Measurements from ENCODE around the gene ITGA8.
A peak's percentile ranks its signal among the peaks of the same experiment; 100 is the strongest.
"Not testable (repeated sequence)": the region's sequence is repeated elsewhere in the genome, so short reads cannot be mapped to it uniquely, and the experiment has no call there.

Gene ITGA8

DNA sequence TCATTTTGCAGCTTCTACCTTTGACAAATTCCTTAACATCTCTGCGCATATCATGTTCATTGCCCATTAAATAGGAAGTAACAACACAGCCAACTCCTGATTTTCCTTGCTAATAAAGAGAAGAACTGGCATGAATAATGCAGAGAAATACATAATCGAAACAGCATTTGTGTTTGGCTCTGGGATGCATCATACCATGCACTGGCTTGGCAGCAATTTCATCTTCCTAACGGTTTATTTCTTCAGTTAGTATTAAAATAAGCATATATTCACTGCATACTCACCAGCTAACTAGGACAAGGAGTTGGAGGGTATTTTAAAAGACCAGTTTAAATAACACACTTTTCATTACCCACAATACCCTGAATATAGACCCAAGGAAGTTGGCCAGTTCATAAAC, 132.5 kb downstream of the ITGA8 start:
- TF ChIP-seq, protein P1, sequence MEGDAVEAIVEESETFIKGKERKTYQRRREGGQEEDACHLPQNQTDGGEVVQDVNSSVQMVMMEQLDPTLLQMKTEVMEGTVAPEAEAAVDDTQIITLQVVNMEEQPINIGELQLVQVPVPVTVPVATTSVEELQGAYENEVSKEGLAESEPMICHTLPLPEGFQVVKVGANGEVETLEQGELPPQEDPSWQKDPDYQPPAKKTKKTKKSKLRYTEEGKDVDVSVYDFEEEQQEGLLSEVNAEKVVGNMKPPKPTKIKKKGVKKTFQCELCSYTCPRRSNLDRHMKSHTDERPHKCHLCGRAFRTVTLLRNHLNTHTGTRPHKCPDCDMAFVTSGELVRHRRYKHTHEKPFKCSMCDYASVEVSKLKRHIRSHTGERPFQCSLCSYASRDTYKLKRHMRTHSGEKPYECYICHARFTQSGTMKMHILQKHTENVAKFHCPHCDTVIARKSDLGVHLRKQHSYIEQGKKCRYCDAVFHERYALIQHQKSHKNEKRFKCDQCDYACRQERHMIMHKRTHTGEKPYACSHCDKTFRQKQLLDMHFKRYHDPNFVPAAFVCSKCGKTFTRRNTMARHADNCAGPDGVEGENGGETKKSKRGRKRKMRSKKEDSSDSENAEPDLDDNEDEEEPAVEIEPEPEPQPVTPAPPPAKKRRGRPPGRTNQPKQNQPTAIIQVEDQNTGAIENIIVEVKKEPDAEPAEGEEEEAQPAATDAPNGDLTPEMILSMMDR (IDR thresholded peaks at IDR 0.05; ENCODE audit: insufficient read depth, low read length, poor library complexity, severe bottlenecking) = no peak
- Histone ChIP-seq H3K36me3 (ENCODE audit: control insufficient read depth, insufficient read depth, low read length) (no peaks in the 10 kb centered on the region), H3K4me3 (replicated peaks; ENCODE audit: low read depth, low read length) (no peak overlapping the region), H3K27me3 (replicated peaks; ENCODE audit: control insufficient read depth, insufficient read depth, low read length) (no peaks in the 10 kb centered on the region)
- no peak for DNase-seq (ENCODE audit: extremely low read depth, insufficient read length)

DNA sequence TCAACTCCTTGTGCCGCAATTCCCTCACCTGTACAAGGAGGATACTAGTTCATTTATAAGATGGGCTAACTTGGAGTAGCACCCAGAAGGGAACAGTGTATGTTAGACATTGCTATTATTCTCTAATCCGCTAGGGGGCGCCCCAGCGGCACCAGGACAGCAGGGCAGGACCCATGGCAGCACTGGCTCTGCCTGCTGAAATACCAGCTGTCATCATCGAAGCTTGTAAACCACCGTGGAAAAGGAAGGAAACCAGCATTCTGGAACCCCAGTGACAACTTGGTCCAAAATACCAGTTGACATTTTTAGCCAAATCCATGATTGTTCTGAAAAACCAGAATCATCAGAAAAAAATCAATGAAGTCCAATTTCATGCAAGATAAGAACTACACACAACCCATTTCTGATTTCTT, 134.4 kb downstream of the ITGA8 start:
- Histone ChIP-seq H3K27me3 (replicated peaks; ENCODE audit: control insufficient read depth, insufficient read depth, low read length) (no peaks in the 10 kb centered on the region), H3K36me3 (ENCODE audit: control insufficient read depth, insufficient read depth, low read length) (no peaks in the 10 kb centered on the region), H3K4me3 (replicated peaks; ENCODE audit: low read depth, low read length) (no peak overlapping the region)
- peak; percentile 12 for DNase-seq (ENCODE audit: extremely low read depth, insufficient read length)
- TF ChIP-seq, protein P1 (IDR thresholded peaks at IDR 0.05; ENCODE audit: insufficient read depth, low read length, poor library complexity, severe bottlenecking) = peak; percentile 85

DNA sequence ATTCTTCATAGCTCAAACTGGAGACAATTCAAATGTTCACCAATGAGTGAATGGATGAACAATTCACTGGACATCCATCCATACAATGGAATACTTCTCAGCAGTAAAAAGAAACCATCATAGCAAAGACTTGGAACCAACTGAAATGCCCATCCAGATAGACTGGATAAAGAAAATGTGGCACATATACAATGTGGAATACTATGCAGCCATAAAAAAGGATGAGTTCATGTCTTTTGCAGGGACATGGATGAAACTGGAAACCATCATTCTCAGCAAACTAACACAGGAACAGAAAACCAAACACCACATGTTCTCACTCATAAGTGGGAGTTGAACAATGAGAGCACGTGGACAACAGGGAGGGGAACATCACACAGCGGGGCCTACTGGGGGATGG, 136.8 kb downstream of the ITGA8 start:
- H3K4me3 ChIP-seq (replicated peaks; ENCODE audit: low read depth, low read length); DNase-seq (ENCODE audit: extremely low read depth, insufficient read length); H3K36me3 ChIP-seq (ENCODE audit: control insufficient read depth, insufficient read depth, low read length); H3K27me3 ChIP-seq (replicated peaks; ENCODE audit: control insufficient read depth, insufficient read depth, low read length): not testable (repeated sequence)

DNA sequence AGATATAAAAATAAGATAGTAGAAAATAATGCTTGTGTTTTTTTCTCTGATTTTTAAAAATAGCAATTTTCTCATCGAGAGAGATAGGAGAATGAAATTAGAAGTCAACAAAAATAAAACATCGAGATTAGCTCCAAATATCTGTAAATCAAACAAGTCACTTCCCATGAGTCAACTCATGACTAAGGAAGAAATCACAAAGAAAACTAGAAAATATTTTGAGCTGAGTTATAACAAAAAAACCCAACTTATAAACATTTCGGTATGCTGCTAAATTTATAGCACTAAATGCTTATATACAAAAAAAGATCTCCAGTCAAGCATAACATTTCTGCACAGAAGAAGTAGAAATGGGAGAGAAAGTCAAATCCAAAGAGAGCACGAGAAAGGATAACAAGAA, 140.1 kb downstream of the ITGA8 start:
- TF ChIP-seq, protein P1 (IDR thresholded peaks at IDR 0.05; ENCODE audit: insufficient read depth, low read length, poor library complexity, severe bottlenecking) = no peak
- H3K36me3 ChIP-seq (ENCODE audit: control insufficient read depth, insufficient read depth, low read length) = no peaks in the 10 kb centered on the region
- DNase-seq (ENCODE audit: extremely low read depth, insufficient read length) = no peak
- no peaks in the 10 kb centered on the region for H3K27me3 ChIP-seq (replicated peaks; ENCODE audit: control insufficient read depth, insufficient read depth, low read length)
- no peak overlapping the region for H3K4me3 ChIP-seq (replicated peaks; ENCODE audit: low read depth, low read length)

DNA sequence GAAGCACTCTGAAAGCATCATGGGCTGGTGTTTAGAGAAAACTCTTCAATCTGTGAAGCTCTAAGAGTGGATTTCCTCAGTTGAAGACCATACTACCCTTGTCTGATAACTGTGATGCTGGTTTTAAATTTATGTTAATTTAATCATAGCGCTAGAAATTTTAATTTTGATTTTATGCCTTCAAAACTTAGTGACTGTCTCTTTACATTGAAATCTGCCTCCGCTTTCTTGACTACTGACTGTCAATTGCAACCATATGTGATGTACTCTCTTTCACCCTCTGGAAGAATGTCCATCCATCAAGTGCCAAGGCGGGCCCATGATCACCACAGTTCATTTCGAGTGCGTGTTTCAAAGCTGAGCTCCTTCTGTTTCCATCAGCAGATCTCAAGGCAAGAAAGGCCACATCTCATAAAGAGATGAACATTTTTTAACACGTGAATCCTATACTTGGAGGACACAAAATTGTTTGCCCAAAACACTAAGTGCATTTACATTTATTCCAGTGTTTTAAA, 147.1 kb downstream of the ITGA8 start:
- TF ChIP-seq, protein P1 (IDR thresholded peaks at IDR 0.05; ENCODE audit: insufficient read depth, low read length, poor library complexity, severe bottlenecking) = no peak
- Histone ChIP-seq H3K4me3 (replicated peaks; ENCODE audit: low read depth, low read length) (no peak overlapping the region), H3K27me3 (replicated peaks; ENCODE audit: control insufficient read depth, insufficient read depth, low read length) (no peaks in the 10 kb centered on the region), H3K36me3 (ENCODE audit: control insufficient read depth, insufficient read depth, low read length) (no peaks in the 10 kb centered on the region)
- no peak for DNase-seq (ENCODE audit: extremely low read depth, insufficient read length)

DNA sequence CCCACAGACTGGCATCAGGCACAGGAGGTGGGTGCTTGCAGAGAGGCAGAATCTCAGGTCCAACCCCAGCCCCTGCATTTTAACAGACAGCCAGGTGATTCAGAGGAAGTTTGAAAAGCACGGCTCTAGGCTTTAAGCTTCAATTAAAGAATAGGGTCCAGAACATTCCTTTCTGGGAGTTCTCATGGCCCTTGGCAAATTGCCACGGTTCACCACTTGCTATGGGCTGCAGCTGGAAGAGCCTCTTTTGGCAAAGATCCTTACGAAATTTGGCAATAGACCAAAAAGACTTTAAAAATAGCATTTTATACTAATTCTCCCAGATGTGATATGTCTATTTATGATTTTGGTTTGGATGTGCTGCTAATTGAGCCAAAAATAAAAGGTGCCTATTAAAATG, 148.1 kb downstream of the ITGA8 start:
- no peak for DNase-seq (ENCODE audit: extremely low read depth, insufficient read length)
- Histone ChIP-seq H3K36me3 (ENCODE audit: control insufficient read depth, insufficient read depth, low read length) (no peaks in the 10 kb centered on the region), H3K4me3 (replicated peaks; ENCODE audit: low read depth, low read length) (no peak overlapping the region), H3K27me3 (replicated peaks; ENCODE audit: control insufficient read depth, insufficient read depth, low read length) (no peaks in the 10 kb centered on the region)
- TF ChIP-seq, protein P1 (IDR thresholded peaks at IDR 0.05; ENCODE audit: insufficient read depth, low read length, poor library complexity, severe bottlenecking) = no peak

All from GM06990 (cell line).